AG09319 (cell line): Measurements from ENCODE around the gene KRTAP21-1.

Source experiments
- DNase-seq: peaks from one replicate; pipeline ENCODE4 v3.0.0-alpha.2; 2010; ENCODE audit warnings: low read depth; ENCODE audit errors: extremely low read depth
- TF ChIP-seq, protein P1 (sequence below): IDR thresholded peaks from 2 replicates; pipeline ENCODE4 v1.5.1; 2011; ENCODE audit warnings: low read depth, mild to moderate bottlenecking, inconsistent platforms, low read length, moderate library complexity

Gene KRTAP21-1

DNA sequence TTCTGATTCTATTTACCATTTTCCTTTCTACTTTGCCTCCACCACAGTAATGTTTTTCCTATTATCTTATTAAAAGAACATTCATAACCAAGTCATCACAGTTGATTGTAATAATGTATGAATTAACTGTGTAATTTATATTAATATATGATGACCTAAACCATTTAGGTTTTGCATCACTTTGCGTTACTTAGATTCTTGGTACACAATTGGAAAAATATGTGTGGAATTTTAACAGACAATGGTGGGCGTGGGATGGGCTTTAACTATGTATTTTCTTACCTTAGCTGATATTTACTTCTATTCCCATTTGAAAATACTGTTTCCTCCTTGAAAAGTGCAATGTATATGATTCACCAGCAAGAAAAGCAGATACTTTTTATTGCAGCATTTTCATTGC lies 40.3 kb downstream of the KRTAP21-1 start:
- no peak for DNase-seq
- TF ChIP-seq, protein P1, sequence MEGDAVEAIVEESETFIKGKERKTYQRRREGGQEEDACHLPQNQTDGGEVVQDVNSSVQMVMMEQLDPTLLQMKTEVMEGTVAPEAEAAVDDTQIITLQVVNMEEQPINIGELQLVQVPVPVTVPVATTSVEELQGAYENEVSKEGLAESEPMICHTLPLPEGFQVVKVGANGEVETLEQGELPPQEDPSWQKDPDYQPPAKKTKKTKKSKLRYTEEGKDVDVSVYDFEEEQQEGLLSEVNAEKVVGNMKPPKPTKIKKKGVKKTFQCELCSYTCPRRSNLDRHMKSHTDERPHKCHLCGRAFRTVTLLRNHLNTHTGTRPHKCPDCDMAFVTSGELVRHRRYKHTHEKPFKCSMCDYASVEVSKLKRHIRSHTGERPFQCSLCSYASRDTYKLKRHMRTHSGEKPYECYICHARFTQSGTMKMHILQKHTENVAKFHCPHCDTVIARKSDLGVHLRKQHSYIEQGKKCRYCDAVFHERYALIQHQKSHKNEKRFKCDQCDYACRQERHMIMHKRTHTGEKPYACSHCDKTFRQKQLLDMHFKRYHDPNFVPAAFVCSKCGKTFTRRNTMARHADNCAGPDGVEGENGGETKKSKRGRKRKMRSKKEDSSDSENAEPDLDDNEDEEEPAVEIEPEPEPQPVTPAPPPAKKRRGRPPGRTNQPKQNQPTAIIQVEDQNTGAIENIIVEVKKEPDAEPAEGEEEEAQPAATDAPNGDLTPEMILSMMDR, result no peak

DNA sequence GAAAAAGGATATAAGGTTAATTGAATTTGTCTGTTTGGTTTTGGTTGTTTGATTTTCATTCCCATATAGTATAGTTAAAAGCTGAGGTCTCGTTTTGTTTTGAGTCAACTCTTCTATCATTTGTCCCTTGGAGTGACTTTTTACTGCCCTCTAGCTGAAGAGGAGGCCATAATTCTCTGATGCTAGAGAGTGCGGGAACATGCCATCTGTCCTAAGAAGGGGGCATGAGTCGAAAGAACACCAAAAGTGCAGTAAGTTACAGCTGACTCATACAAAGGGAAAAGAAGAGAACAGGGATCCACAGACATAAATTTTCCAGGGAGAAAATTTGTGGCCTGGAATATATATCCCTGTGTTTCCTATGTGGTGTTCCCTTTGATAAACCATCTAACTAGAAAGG lies 40.8 kb downstream of the KRTAP21-1 start:
- DNase-seq, result no peak

DNA sequence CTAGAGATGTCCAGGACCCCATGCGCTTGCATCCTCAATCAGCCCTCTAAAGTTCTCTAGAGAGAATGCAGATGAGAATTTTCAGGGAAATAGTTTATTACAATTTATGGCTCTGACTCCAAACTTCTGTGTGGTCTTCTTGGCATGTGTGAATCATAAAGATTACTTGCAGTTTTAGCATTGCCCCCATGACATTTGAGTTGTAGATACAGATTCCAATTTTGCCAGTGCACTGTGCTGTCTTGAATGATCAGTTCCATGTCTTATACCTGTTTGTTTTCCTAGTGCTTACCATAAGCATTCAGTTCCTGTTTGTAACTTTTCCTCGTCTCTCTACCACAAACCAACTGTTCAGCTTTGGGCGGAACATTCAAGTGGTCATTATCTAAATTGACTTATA lies 41.5 kb downstream of the KRTAP21-1 start:
- DNase-seq, result no peak
- TF ChIP-seq, protein P1, result no peak

More for the DNA sequence above, 40.8 kb downstream of the KRTAP21-1 start:
- TF ChIP-seq, protein P1, result no peak

- no peak for DNase-seq
- TF ChIP-seq, protein P1, result no peak
Observed at GRCh38 chr21:30710499-30710898, 44.7 kb downstream of the KRTAP21-1 start.

DNA sequence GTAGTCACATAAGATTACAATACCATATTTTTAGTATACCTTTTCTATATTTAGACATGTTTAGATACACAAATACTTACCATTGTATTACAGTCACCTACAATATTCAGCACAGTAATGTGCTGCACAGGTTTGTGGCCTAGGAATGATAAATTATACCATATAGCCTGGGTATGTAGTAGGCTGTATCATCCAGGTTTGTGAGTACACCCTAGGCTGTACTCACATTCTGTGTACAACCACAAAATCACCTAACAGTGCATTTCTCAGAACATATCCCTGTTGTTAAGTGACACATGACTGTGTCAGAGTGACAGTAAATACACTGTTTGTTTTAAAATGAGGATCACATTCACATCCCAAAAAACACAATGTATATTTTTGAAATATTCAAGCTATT lies 47.8 kb downstream of the KRTAP21-1 start:
- no peak for DNase-seq
- TF ChIP-seq, protein P1, result no peak
